DMS79 treated with DMSO at 0.1 percent for 48 hours (cell line): ENCODE measurements around the gene SLC13A2.

ENCODE experiments used
- DNase-seq: peaks from one replicate; lab custom pipeline; 2025; lab: John Stamatoyannopoulos, UW

The SLC13A2 gene

GRCh38 chr17:28493460-28493859 is 20.0 kb downstream of the SLC13A2 start:
- no peak for DNase-seq

GRCh38 chr17:28494445-28495188 is 21.2 kb downstream of the SLC13A2 start:
- DNase-seq = peak; percentile 61

GRCh38 chr17:28495635-28496034 is 22.2 kb downstream of the SLC13A2 start:
- DNase-seq = no peak

GRCh38 chr17:28497931-28498330 is 24.5 kb downstream of the SLC13A2 start:
- peak; percentile 64 for DNase-seq

- DNase-seq = no peak
These were observed 25.4 kb downstream of the SLC13A2 start for GRCh38 chr17:28498652-28499363.

- DNase-seq = no peak
These were observed 25.9 kb downstream of the SLC13A2 start for GRCh38 chr17:28499364-28499664.

- no peak for DNase-seq
These were observed 26.4 kb downstream of the SLC13A2 start for GRCh38 chr17:28499684-28500357.

- no peak for DNase-seq
These were observed 27.4 kb downstream of the SLC13A2 start for GRCh38 chr17:28500712-28501379.

GRCh38 chr17:28501421-28502284 is 28.2 kb downstream of the SLC13A2 start:
- no peak for DNase-seq

GRCh38 chr17:28503420-28503819 is 30.0 kb downstream of the SLC13A2 start:
- no peak for DNase-seq

GRCh38 chr17:28505986-28506665 is 32.7 kb downstream of the SLC13A2 start, which contains the start of gene FOXN1:
Gene FOXN1, plus strand, starts transcription at chr17:28506348. Its CDS starts 17,622 bp downstream, at chr17:28523970.
- no peak for DNase-seq

GRCh38 chr17:28506763-28507487 is 33.5 kb downstream of the SLC13A2 start:
- no peak for DNase-seq

GRCh38 chr17:28507567-28508203 is 34.2 kb downstream of the SLC13A2 start:
- no peak for DNase-seq

- no peak for DNase-seq
These were observed 34.8 kb downstream of the SLC13A2 start for GRCh38 chr17:28508211-28508724.

GRCh38 chr17:28509789-28510188 is 36.3 kb downstream of the SLC13A2 start:
- no peak for DNase-seq

- DNase-seq = no peak
These were observed 38.5 kb downstream of the SLC13A2 start for GRCh38 chr17:28511858-28512461.

- no peak for DNase-seq
These were observed 40.0 kb downstream of the SLC13A2 start for GRCh38 chr17:28513476-28513875.

- DNase-seq = peak; percentile 10
These were observed 41.1 kb downstream of the SLC13A2 start for GRCh38 chr17:28514561-28515002.

- DNase-seq = no peak
These were observed 42.1 kb downstream of the SLC13A2 start for GRCh38 chr17:28515518-28515917.
